ENCODE results near the gene LRIG1.

LRIG1 gene

DNA sequence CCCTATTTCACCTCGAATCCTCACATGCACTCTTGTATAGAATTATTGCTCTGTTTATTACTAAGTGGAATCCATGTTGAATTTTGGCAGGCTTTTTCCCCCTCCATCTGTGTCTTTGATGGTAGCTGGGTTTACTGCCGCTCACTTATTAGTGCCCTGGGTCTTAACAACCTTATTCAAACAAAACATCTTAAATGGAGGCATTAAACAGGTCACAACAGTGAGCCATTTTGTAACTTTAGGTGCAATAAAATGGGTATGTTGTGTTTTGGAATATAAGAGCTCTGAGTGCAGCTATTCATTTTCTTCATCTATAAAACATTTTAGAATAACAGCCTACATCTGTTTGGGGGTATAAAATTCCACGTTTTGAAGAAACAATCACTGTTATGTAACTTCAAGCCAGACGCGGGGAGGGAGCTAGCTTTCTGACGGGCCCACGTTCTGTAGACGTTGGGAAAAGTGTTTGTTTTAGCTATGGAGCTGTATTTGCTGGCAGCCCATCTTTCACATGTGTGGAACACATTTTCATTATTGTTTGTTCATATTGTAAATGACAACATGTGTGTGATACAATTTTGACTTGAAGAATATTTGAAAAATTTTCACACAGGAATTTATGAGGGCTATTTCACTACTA is 158.0 kb downstream of the LRIG1 start:
- DNase-seq, result no peak

DNA sequence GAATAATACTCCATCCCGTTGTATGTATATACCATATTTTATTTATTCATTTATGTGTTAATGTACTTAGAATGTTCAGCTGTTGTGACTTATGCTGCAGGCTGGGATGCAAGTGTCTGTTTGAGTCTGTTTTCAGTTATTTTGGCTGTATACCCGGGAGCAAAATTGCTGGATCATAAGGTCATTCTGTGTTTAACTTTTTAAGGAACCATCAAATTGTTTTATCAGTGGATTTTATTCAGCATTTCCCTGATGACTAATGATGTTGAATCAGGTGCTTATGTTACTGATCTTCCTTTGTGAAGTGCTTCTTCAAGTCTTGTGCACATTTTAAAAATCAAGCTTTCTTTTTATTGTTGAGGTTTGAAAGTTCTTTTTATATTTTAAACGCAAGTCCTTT is 161.9 kb downstream of the LRIG1 start:
- no peak for DNase-seq

DNA sequence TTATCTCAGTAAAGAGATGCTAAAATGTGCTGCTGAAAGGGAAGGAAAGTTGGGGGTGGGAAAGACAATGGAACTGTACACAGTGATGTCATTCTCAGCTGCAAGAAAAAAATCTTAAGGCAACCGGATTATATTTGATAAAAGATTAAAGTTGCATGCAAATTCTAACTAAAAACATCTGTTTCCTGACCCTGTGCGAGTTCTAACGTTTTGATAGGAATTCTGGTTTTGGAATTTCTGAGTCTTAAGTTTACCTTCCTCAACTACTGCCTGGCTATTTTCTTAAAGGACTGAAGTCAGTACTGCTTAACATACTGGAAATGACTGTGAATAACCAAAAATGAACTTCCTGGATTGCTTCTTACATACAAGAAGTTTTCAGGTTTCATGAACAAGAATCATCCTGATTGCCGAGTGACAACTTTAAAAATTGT is 164.5 kb downstream of the LRIG1 start:
- no peak for DNase-seq

DNA sequence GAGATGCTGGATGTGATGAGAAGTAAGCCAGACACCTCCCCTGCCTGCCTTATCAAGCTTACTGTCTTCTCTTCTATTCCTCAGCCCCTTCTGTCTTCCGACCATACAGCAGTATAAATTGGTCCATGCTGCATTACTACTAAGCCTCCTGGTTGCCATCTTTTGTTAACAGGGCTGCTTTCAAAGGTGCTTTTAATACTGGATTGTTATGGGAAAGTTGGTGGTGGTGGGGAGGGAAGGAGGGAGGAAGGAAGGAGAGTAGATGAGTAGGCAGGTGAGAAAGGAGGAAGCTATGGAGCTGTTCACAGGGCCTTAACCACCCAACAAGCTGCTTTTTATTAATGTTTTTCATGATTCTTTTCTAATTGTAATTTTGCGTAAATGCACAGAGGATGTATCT is 165.2 kb downstream of the LRIG1 start:
- DNase-seq, result no peak

Measured in effector CD4-positive, alpha-beta T cell (primary cell).